ENCODE results near the gene RTP5. TPM values are rescaled to one million over a fixed set of nuclear protein-coding genes. Genes with fewer than 3 reads are reported as not detected.

RTP5 gene
- total RNA-seq, 1 donor from 2014 or later = not detected

GRCh38 chr2:241837197-241837965, 32.1 kb upstream of the RTP5 start:
- DNase-seq (ENCODE audit: low read depth) (no peak), FAIRE-seq (no peak)
- peaks cover 5% of the 10 kb centered on the region for H3K4me1 Mint-ChIP-seq (ENCODE audit: low read depth, unreplicated experiment)
- Histone ChIP-seq H3K27me3 (ENCODE audit: insufficient read depth, low read length) (peaks cover 30% of the 10 kb centered on the region), H3K36me3 (ENCODE audit: insufficient read depth, low read length) (no peaks in the 10 kb centered on the region), H3K79me2 (ENCODE audit: insufficient read depth, low read length) (no peaks in the 10 kb centered on the region), H3K27ac (ENCODE audit: low read depth, low read length) (no peak overlapping the region), H2AFZ (ENCODE audit: low read depth, low read length) (no peak overlapping the region), H3K9me3 (ENCODE audit: insufficient read depth, low read depth, low read length) (no peaks in the 10 kb centered on the region), H4K20me1 (ENCODE audit: insufficient read depth, low read length) (no peaks in the 10 kb centered on the region), H3K4me2 (ENCODE audit: low read length) (no peak overlapping the region), H3K4me3 (ENCODE audit: insufficient read depth, low read depth, low read length) (no peak overlapping the region), H3K9ac (ENCODE audit: low read length) (no peak overlapping the region), H3K4me1 (ENCODE audit: insufficient read depth, low read length) (no peaks in the 10 kb centered on the region)
- H3K27me3 Mint-ChIP-seq (ENCODE audit: low read depth, unreplicated experiment) = peaks cover 22% of the 10 kb centered on the region
- no peaks in the 10 kb centered on the region for H3K36me3 Mint-ChIP-seq (ENCODE audit: low read depth, unreplicated experiment)
- H3K27ac Mint-ChIP-seq (ENCODE audit: unreplicated experiment) = no peak overlapping the region
- peaks cover 1% of the 10 kb centered on the region for H3K9me3 Mint-ChIP-seq (ENCODE audit: unreplicated experiment)
- no peak overlapping the region for H3K4me3 Mint-ChIP-seq (ENCODE audit: unreplicated experiment)
- TF ChIP-seq EZH2 (IDR thresholded peaks at IDR 0.05; ENCODE audit: insufficient read depth, low read length) (no peak), CTCF (IDR thresholded peaks at IDR 0.05; ENCODE audit: insufficient read depth, low read depth, low read length) (no peak)

GRCh38 chr2:241841181-241842066, 28.1 kb upstream of the RTP5 start:
- Mint-ChIP-seq H3K27me3 (ENCODE audit: low read depth, unreplicated experiment) (peaks cover 34% of the 10 kb centered on the region), H3K9me3 (ENCODE audit: unreplicated experiment) (no peaks in the 10 kb centered on the region), H3K36me3 (ENCODE audit: low read depth, unreplicated experiment) (peaks cover 2% of the 10 kb centered on the region), H3K4me3 (ENCODE audit: unreplicated experiment) (no peak overlapping the region), H3K4me1 (ENCODE audit: low read depth, unreplicated experiment) (no peaks in the 10 kb centered on the region), H3K27ac (ENCODE audit: unreplicated experiment) (peak overlapping the region; percentile 34)
- H3K9me3 ChIP-seq (ENCODE audit: insufficient read depth, low read depth, low read length) = no peaks in the 10 kb centered on the region
- no peak overlapping the region for H2AFZ ChIP-seq (ENCODE audit: low read depth, low read length)
- no peak overlapping the region for H3K4me3 ChIP-seq (ENCODE audit: insufficient read depth, low read depth, low read length)
- FAIRE-seq (no peak), DNase-seq (ENCODE audit: low read depth) (no peak)
- H3K36me3 ChIP-seq (ENCODE audit: insufficient read depth, low read length) = no peaks in the 10 kb centered on the region
- H3K27ac ChIP-seq (ENCODE audit: low read depth, low read length) = no peak overlapping the region
- no peaks in the 10 kb centered on the region for H4K20me1 ChIP-seq (ENCODE audit: insufficient read depth, low read length)
- H3K4me1 ChIP-seq (ENCODE audit: insufficient read depth, low read length) = no peaks in the 10 kb centered on the region
- H3K4me2 ChIP-seq (ENCODE audit: low read length) = no peak overlapping the region
- H3K27me3 ChIP-seq (ENCODE audit: insufficient read depth, low read length) = peaks cover 39% of the 10 kb centered on the region
- no peaks in the 10 kb centered on the region for H3K79me2 ChIP-seq (ENCODE audit: insufficient read depth, low read length)
- H3K9ac ChIP-seq (ENCODE audit: low read length) = no peak overlapping the region
- TF ChIP-seq CTCF (IDR thresholded peaks at IDR 0.05; ENCODE audit: insufficient read depth, low read depth, low read length) (no peak), EZH2 (IDR thresholded peaks at IDR 0.05; ENCODE audit: insufficient read depth, low read length) (no peak)
